Gastroesophageal sphincter (tissue), 4 donors: ENCODE measurements around the gene CHCHD10. TPM values are rescaled to one million over a fixed set of nuclear protein-coding genes. Genes with fewer than 3 reads are reported as not detected.
A peak's percentile ranks its signal among the peaks of the same experiment; 100 is the strongest.

Source experiments
- ATAC-seq: fragments of 150-250 bp; one replicate; pipeline ENCODE4 v1.9.1; 2016; ENCODE audit warnings: mild to moderate bottlenecking, moderate library complexity
- H3K27ac ChIP-seq, 4 donors: fragments of 200-600 bp; sonication (generic) in 3 of 4; 1 replicate in 3 of 4; 2 replicates in 1 of 4; pipeline ENCODE4 v1.5.1; 2016 to 2019
- H3K27me3 ChIP-seq: fragments of 200-600 bp; sonication (generic); one replicate; pipeline ENCODE4 v1.5.1; 2019
- H3K36me3 ChIP-seq, 2 donors: fragments of 200-600 bp; sonication (generic); one replicate each; pipeline ENCODE4 v1.5.1; 2019; ENCODE audit warnings: control low read depth in 1 of 2
- H3K4me1 ChIP-seq, 3 donors: fragments of 200-600 bp; sonication (generic); 1 replicate in 2 of 3; 2 replicates in 1 of 3; pipeline ENCODE4 v1.5.1; 2016 to 2019; ENCODE audit warnings: control low read depth in 2 of 3
- H3K4me3 ChIP-seq, 2 donors: fragments of 200-600 bp; sonication (generic); one replicate each; pipeline ENCODE4 v1.5.1; 2019; ENCODE audit warnings: mild to moderate bottlenecking in 1 of 2, moderate library complexity in 1 of 2
- H3K9me3 ChIP-seq, 3 donors: fragments of 200-600 bp; sonication (generic); one replicate each; pipeline ENCODE4 v1.5.1; 2017 to 2019; ENCODE audit warnings: control low read depth in 2 of 3
- CTCF ChIP-seq, 4 experiments: fragments of 200-600 bp in 2 of 4; fragments of 450-650 bp in 2 of 4; sonication (generic) in 1 of 4; IDR thresholded peaks; one replicate each; pipeline ENCODE4 v1.5.1; 2017 to 2019; ENCODE audit warnings: antibody characterized with exemption in 4 of 4, mild to moderate bottlenecking in 2 of 4, moderate library complexity in 2 of 4
- EP300 ChIP-seq: sonication (generic); formaldehyde crosslinking; IDR thresholded peaks from one replicate; pipeline ENCODE4 v1.6.1; 2017; ENCODE audit warnings: antibody characterized with exemption, mild to moderate bottlenecking
- POLR2A ChIP-seq, 2 donors: fragments of 450-650 bp; IDR thresholded peaks; one replicate each; pipeline ENCODE4 v1.6.1; 2017; ENCODE audit warnings: antibody characterized with exemption in 2 of 2, mild to moderate bottlenecking in 2 of 2, moderate library complexity in 1 of 2
- POLR2AphosphoS5 ChIP-seq: sonication (generic); formaldehyde crosslinking; IDR thresholded peaks from one replicate; pipeline ENCODE4 v1.6.1; 2017; ENCODE audit warnings: antibody characterized with exemption
- WGBS, 2 donors: methylation state at CpG; one replicate each; pipeline ENCODE4 v1.1.5; 2018; ENCODE audit warnings: low coverage in 1 of 2; 5-methylcytosine and 5-hydroxymethylcytosine counted together
- total RNA-seq, 4 donors: library from RNA; depleted of rRNA; stranded (reverse); fragments of >200 nt; gene quantifications; one replicate each; pipeline ENCODE4 v1.1.0, GENCODE V29; 2016

Gene CHCHD10
- 10 to 100 TPM in 3 of 4 donors, 1 to 10 TPM in 1; 2.0 to 40.6 (median 28.1) TPM for total RNA-seq

GRCh38 chr22:23767673-23768548 lies at the start of gene CHCHD10:
Gene CHCHD10 (minus strand): TSS chr22:23767972. CDS start chr22:23767874, 98 bp downstream.
- Histone ChIP-seq H3K9me3 (no peaks in the 10 kb centered on the region), H3K4me3 (peak within 1 kb of the TSS; percentile 58 to 82), H3K4me1 (peaks cover 0 to 99% (median 9%) of the 10 kb centered on the region in 3 donors), H3K27ac (peak within 1 kb of the TSS; percentile 43 to 91 (median 90)), H3K27me3 (no peaks in the 10 kb centered on the region), H3K36me3 (peaks cover 0 to 3% of the 10 kb centered on the region in 2 donors)
- peak; percentile 75 for ATAC-seq
- 0% methylated on average over 1 of the region's 63 CpGs; no CpG with 5 or more reads in 1 of the 2 donors for WGBS, 2 donors
- peak in 3 of 4 experiments; percentile 83 to 91 (median 84) for TF ChIP-seq CTCF (IDR thresholded peaks at IDR 0.05)
- TF ChIP-seq POLR2A (IDR thresholded peaks at IDR 0.05): peak; percentile 51 to 56
- no peak for TF ChIP-seq EP300
- TF ChIP-seq POLR2AphosphoS5: peak; percentile 40

GRCh38 chr22:23817146-23817545 lies 49.4 kb upstream of the CHCHD10 start:
- no peak for TF ChIP-seq POLR2AphosphoS5
- TF ChIP-seq CTCF (IDR thresholded peaks at IDR 0.05): no peak
- TF ChIP-seq EP300: no peak
- no peak for TF ChIP-seq POLR2A (IDR thresholded peaks at IDR 0.05)

GRCh38 chr22:23816156-23816976 lies 48.6 kb upstream of the CHCHD10 start:
- WGBS, 2 donors: 90% methylated on average over 8 to 10 of the region's 18 CpGs
- H3K27ac ChIP-seq: no peak overlapping the region
- no peak for TF ChIP-seq POLR2AphosphoS5
- TF ChIP-seq EP300: no peak
- H3K9me3 ChIP-seq: no peaks in the 10 kb centered on the region
- no peak overlapping the region for H3K4me3 ChIP-seq
- no peaks in the 10 kb centered on the region for H3K27me3 ChIP-seq
- ATAC-seq: no peak
- no peaks in the 10 kb centered on the region for H3K4me1 ChIP-seq
- H3K36me3 ChIP-seq: peaks cover 0 to 90% of the 10 kb centered on the region in 2 donors

More at GRCh38 chr22:23817146-23817545, 49.4 kb upstream of the CHCHD10 start:
- Histone ChIP-seq H3K36me3 (peaks cover 0 to 92% of the 10 kb centered on the region in 2 donors), H3K27me3 (no peaks in the 10 kb centered on the region), H3K27ac (no peak overlapping the region), H3K9me3 (no peaks in the 10 kb centered on the region), H3K4me3 (no peak overlapping the region), H3K4me1 (no peaks in the 10 kb centered on the region)
- WGBS, 2 donors: 89 to 96% methylated on average over 5 of the region's 6 CpGs
- no peak for ATAC-seq

GRCh38 chr22:23815541-23816155 lies 47.9 kb upstream of the CHCHD10 start:
- 64 to 70% methylated on average over 7 to 10 of the region's 10 CpGs for WGBS, 2 donors
- no peak for ATAC-seq
- no peak overlapping the region for H3K27ac ChIP-seq

More at GRCh38 chr22:23815541-23816155, 47.9 kb upstream of the CHCHD10 start:
- TF ChIP-seq CTCF (IDR thresholded peaks at IDR 0.05): no peak
- TF ChIP-seq POLR2A (IDR thresholded peaks at IDR 0.05): no peak
- TF ChIP-seq POLR2AphosphoS5: no peak
- no peaks in the 10 kb centered on the region for H3K9me3 ChIP-seq
- H3K27me3 ChIP-seq: no peaks in the 10 kb centered on the region
- H3K36me3 ChIP-seq: peaks cover 0 to 90% of the 10 kb centered on the region in 2 donors
- no peak overlapping the region for H3K4me3 ChIP-seq
- no peaks in the 10 kb centered on the region for H3K4me1 ChIP-seq
